ENCODE data around the gene TTC39B. TPM values are rescaled to one million over a fixed set of nuclear protein-coding genes. Genes with fewer than 3 reads are reported as not detected.
"Not testable (repeated sequence)": the region's sequence is repeated elsewhere in the genome, so short reads cannot be mapped to it uniquely, and the experiment has no call there.

The TTC39B gene
- total RNA-seq, 1 experiment from 2014 or later: 7.4 TPM

GRCh38 chr9:15238646-15239045 is 68.4 kb downstream of the TTC39B start (continued):
- no peak for TF ChIP-seq CBX3 (IDR thresholded peaks at IDR 0.05; ENCODE audit: low read depth)

GRCh38 chr9:15235658-15236057 is 71.4 kb downstream of the TTC39B start:
- TF ChIP-seq EGR1 (IDR thresholded peaks at IDR 0.05; ENCODE audit: low read depth): no peak
- TF ChIP-seq ZNF274 (IDR thresholded peaks at IDR 0.05; ENCODE audit: low read depth, low read length): no peak
- no peak for TF ChIP-seq EZH2phosphoT487 (IDR thresholded peaks at IDR 0.05; ENCODE audit: borderline replicate concordance)
- no peak for TF ChIP-seq ZBTB33 (IDR thresholded peaks at IDR 0.05; ENCODE audit: extremely low read depth, insufficient replicate concordance, low read length)
- no peak for TF ChIP-seq SRF (IDR thresholded peaks at IDR 0.05; ENCODE audit: low read depth)
- no peak for TF ChIP-seq FOSL1 (IDR thresholded peaks at IDR 0.05; ENCODE audit: low read depth)
- TF ChIP-seq SIN3A (IDR thresholded peaks at IDR 0.05; ENCODE audit: low read depth): no peak
- TF ChIP-seq ELF1 (IDR thresholded peaks at IDR 0.05; ENCODE audit: borderline replicate concordance, low read depth): no peak
- no peak for TF ChIP-seq ZFX (IDR thresholded peaks at IDR 0.05)
- no peak for TF ChIP-seq SP1 (IDR thresholded peaks at IDR 0.05; ENCODE audit: low read depth)
- TF ChIP-seq JUND (IDR thresholded peaks at IDR 0.05): no peak
- H2AFZ ChIP-seq (ENCODE audit: low read depth, low read length, poor library complexity, severe bottlenecking): no peak overlapping the region
- no peak for DNase-seq (ENCODE audit: low read depth, low spot score)
- no peak overlapping the region for H3K4me2 ChIP-seq (ENCODE audit: low read length)
- ATAC-seq: no peak
- H3K9me3 ChIP-seq (ENCODE audit: control insufficient read depth in 1 of 2, insufficient read depth in 1 of 2, low read depth in 1 of 2, low read length in 2 of 2): no peaks in the 10 kb centered on the region
- CTCF ChIA-PET: no interaction called here
- H3K27me3 ChIP-seq (ENCODE audit: insufficient read depth, low read length): no peaks in the 10 kb centered on the region
- H4K20me1 ChIP-seq (ENCODE audit: insufficient read depth): no peaks in the 10 kb centered on the region
- no TSS peak for BruUV-seq (replicated peaks)
- H3K36me3 ChIP-seq (ENCODE audit: control insufficient read depth in 1 of 2, insufficient read depth in 2 of 2, low read length in 2 of 2): no peaks in the 10 kb centered on the region
- RAD21 ChIA-PET (ENCODE audit: low non-redundant PET in 1 of 2, low total read pairs in 2 of 2, uncharacterized antibody in 2 of 2, unreplicated experiment in 2 of 2): no interaction called here
- H3K4me3 ChIP-seq (replicated peaks in 1 of 2; ENCODE audit: low read depth in 1 of 2, low read length in 2 of 2): no peak overlapping the region
- no peaks in the 10 kb centered on the region for H3K4me1 ChIP-seq (ENCODE audit: control insufficient read depth in 1 of 2, insufficient read depth in 2 of 2, low read length in 2 of 2)
- H3K27ac ChIP-seq (ENCODE audit: low read depth, low read length): no peak overlapping the region
- no peaks in the 10 kb centered on the region for H3K9me2 ChIP-seq (ENCODE audit: insufficient read depth)
- H3K79me2 ChIP-seq (ENCODE audit: insufficient read depth, low read length): no peaks in the 10 kb centered on the region
- intact Hi-C loops (cut with micrococcal nuclease): no loop called here
- H3K9ac ChIP-seq (ENCODE audit: low read length): no peak overlapping the region
- POLR2A ChIA-PET: no interaction called here

- H3K4me3 ChIP-seq (replicated peaks in 1 of 2; ENCODE audit: low read depth in 1 of 2, low read length in 2 of 2); H3K27me3 ChIP-seq (ENCODE audit: insufficient read depth, low read length); DNase-seq (ENCODE audit: low read depth, low spot score); H3K4me1 ChIP-seq (ENCODE audit: control insufficient read depth in 1 of 2, insufficient read depth in 2 of 2, low read length in 2 of 2); H3K27ac ChIP-seq (ENCODE audit: low read depth, low read length); H3K9me2 ChIP-seq (ENCODE audit: insufficient read depth); H4K20me1 ChIP-seq (ENCODE audit: insufficient read depth); CTCF ChIA-PET; H3K9ac ChIP-seq (ENCODE audit: low read length); H3K36me3 ChIP-seq (ENCODE audit: control insufficient read depth in 1 of 2, insufficient read depth in 2 of 2, low read length in 2 of 2); POLR2A ChIA-PET; H2AFZ ChIP-seq (ENCODE audit: low read depth, low read length, poor library complexity, severe bottlenecking); H3K9me3 ChIP-seq (ENCODE audit: control insufficient read depth in 1 of 2, insufficient read depth in 1 of 2, low read depth in 1 of 2, low read length in 2 of 2); RAD21 ChIA-PET (ENCODE audit: low non-redundant PET in 1 of 2, low total read pairs in 2 of 2, uncharacterized antibody in 2 of 2, unreplicated experiment in 2 of 2); BruUV-seq (replicated peaks); H3K4me2 ChIP-seq (ENCODE audit: low read length); H3K79me2 ChIP-seq (ENCODE audit: insufficient read depth, low read length); ATAC-seq: not testable (repeated sequence)
- intact Hi-C loops (cut with micrococcal nuclease): loop anchor here (5.0 kb wide), 1 partner anchor 48 kb away; no protein-coding TSS in a partner anchor
Measured at GRCh38 chr9:15233941-15234490, 73.0 kb downstream of the TTC39B start.

- DNase-seq (ENCODE audit: low read depth, low spot score); H3K79me2 ChIP-seq (ENCODE audit: insufficient read depth, low read length); BruUV-seq (replicated peaks); H3K4me1 ChIP-seq (ENCODE audit: control insufficient read depth in 1 of 2, insufficient read depth in 2 of 2, low read length in 2 of 2); H3K36me3 ChIP-seq (ENCODE audit: control insufficient read depth in 1 of 2, insufficient read depth in 2 of 2, low read length in 2 of 2); H2AFZ ChIP-seq (ENCODE audit: low read depth, low read length, poor library complexity, severe bottlenecking); H3K27me3 ChIP-seq (ENCODE audit: insufficient read depth, low read length); RAD21 ChIA-PET (ENCODE audit: low non-redundant PET in 1 of 2, low total read pairs in 2 of 2, uncharacterized antibody in 2 of 2, unreplicated experiment in 2 of 2); H3K27ac ChIP-seq (ENCODE audit: low read depth, low read length); H3K9ac ChIP-seq (ENCODE audit: low read length); H3K4me2 ChIP-seq (ENCODE audit: low read length); H3K4me3 ChIP-seq (replicated peaks in 1 of 2; ENCODE audit: low read depth in 1 of 2, low read length in 2 of 2); POLR2A ChIA-PET; H4K20me1 ChIP-seq (ENCODE audit: insufficient read depth); H3K9me3 ChIP-seq (ENCODE audit: control insufficient read depth in 1 of 2, insufficient read depth in 1 of 2, low read depth in 1 of 2, low read length in 2 of 2); ATAC-seq; H3K9me2 ChIP-seq (ENCODE audit: insufficient read depth): not testable (repeated sequence)
- intact Hi-C loops (cut with micrococcal nuclease): loop anchor here (5.0 kb wide), 1 partner anchor 50 kb away; no protein-coding TSS in a partner anchor
- CTCF ChIA-PET: interaction anchor here (2.6 kb wide), 1 partner anchor 20 kb away, joined by 15 read pairs; no protein-coding TSS in a partner anchor
Measured at GRCh38 chr9:15232706-15233280, 74.2 kb downstream of the TTC39B start.
